Activated CD4-positive, alpha-beta T cell treated with anti-CD3 and anti-CD28 coated beads for 1 hour (primary cell): ENCODE results near the gene NOX5.

Source experiments
- DNase-seq: peaks from one replicate; pipeline ENCODE4 v3.0.0-alpha.2; 2020

NOX5 gene

GRCh38 chr15:68992696-68993095 lies 21.8 kb upstream of the NOX5 start:
- no peak for DNase-seq

- no peak for DNase-seq
Observed at GRCh38 chr15:68993276-68993675, 21.2 kb upstream of the NOX5 start.

GRCh38 chr15:68994149-68994548 lies 20.3 kb upstream of the NOX5 start:
- DNase-seq, result no peak

- DNase-seq, result no peak
Observed at GRCh38 chr15:68994981-68995761, 19.3 kb upstream of the NOX5 start.

GRCh38 chr15:68997050-68997449 lies 17.4 kb upstream of the NOX5 start:
- no peak for DNase-seq

- no peak for DNase-seq
Observed at GRCh38 chr15:68997930-68998777, 16.3 kb upstream of the NOX5 start.

GRCh38 chr15:68999091-68999490 lies 15.4 kb upstream of the NOX5 start:
- no peak for DNase-seq

- no peak for DNase-seq
Observed at GRCh38 chr15:69000091-69000490, 14.4 kb upstream of the NOX5 start.

- no peak for DNase-seq
Observed at GRCh38 chr15:69000725-69001503, 13.6 kb upstream of the NOX5 start.

GRCh38 chr15:69002783-69003182 lies 11.7 kb upstream of the NOX5 start:
- DNase-seq, result no peak

- no peak for DNase-seq
Observed at GRCh38 chr15:69004011-69004410, 10.5 kb upstream of the NOX5 start.

- no peak for DNase-seq
Observed at GRCh38 chr15:69008056-69008455, 6.4 kb upstream of the NOX5 start.

- DNase-seq, result no peak
Observed at GRCh38 chr15:69009341-69009740, 5.2 kb upstream of the NOX5 start.

GRCh38 chr15:69011641-69012040 lies 2.9 kb upstream of the NOX5 start:
- no peak for DNase-seq

- DNase-seq, result no peak
Observed at GRCh38 chr15:69012761-69013364, 1.6 kb upstream of the NOX5 start.

GRCh38 chr15:69013726-69014406 lies 629 bp upstream of the NOX5 start:
- no peak for DNase-seq

- DNase-seq, result no peak
Observed at GRCh38 chr15:69015591-69015990, 1.1 kb downstream of the NOX5 start.

GRCh38 chr15:69016021-69016595 lies 1.6 kb downstream of the NOX5 start:
- no peak for DNase-seq

- no peak for DNase-seq
Observed at GRCh38 chr15:69017978-69018377, 3.5 kb downstream of the NOX5 start.

- no peak for DNase-seq
Observed at GRCh38 chr15:69018951-69019350, 4.5 kb downstream of the NOX5 start.

GRCh38 chr15:69021895-69022294 lies 7.4 kb downstream of the NOX5 start:
- DNase-seq, result no peak

- DNase-seq, result no peak
Observed at GRCh38 chr15:69025320-69025719, 10.8 kb downstream of the NOX5 start.
